Measurements from ENCODE around the gene POLR1E. TPM values are rescaled to one million over a fixed set of nuclear protein-coding genes. Genes with fewer than 3 reads are reported as not detected.
A peak's percentile ranks its signal among the peaks of the same experiment; 100 is the strongest.

Gene POLR1E
- total and polyA plus RNA-seq, 9 of the 15 experiments (the other 6 are each of a cell fraction or from before 2014, with no cell fraction given): 18.9 to 102 (median 74.4) TPM

- TF ChIP-seq POLR2B (IDR thresholded peaks at IDR 0.05; ENCODE audit: low read depth, partially characterized antibody) (peak; percentile 83), ZNF184 (CRISPR knock-in tag; IDR thresholded peaks at IDR 0.05) (no peak), JUN (IDR thresholded peaks at IDR 0.05; ENCODE audit: borderline replicate concordance, low read depth, low read length) (peak; percentile 82), JUN (CRISPR knock-in tag; IDR thresholded peaks at IDR 0.05; ENCODE audit: borderline replicate concordance) (0 out of 2 replicates have a peak, but pooled peaks have one; percentile 5), SMAD4 (CRISPR knock-in tag; conservative IDR thresholded peaks at IDR 0.05) (no peak; the same call in 1 of the 2 replicates), MAZ (CRISPR knock-in tag; conservative IDR thresholded peaks at IDR 0.05 in 1 of 2, IDR thresholded peaks at IDR 0.05 in 1 of 2) (peak in 1 of 2 experiments; percentile 4; a peak in 1 of 4 replicates), SIRT6 (IDR thresholded peaks at IDR 0.05; ENCODE audit: low read depth, low read length) (no peak), ZNF143 (CRISPR knock-in tag; IDR thresholded peaks at IDR 0.05) (no peak), ESRRA (IDR thresholded peaks at IDR 0.05; ENCODE audit: borderline replicate concordance, low read depth) (peak; percentile 84; the same call in 1 of the 2 replicates), NR4A1 (CRISPR knock-in tag; IDR thresholded peaks at IDR 0.05) (no peak), NR4A1 (tag; IDR thresholded peaks at IDR 0.05) (no peak), CCAR2 (IDR thresholded peaks at IDR 0.05; ENCODE audit: low read depth, low read length) (no peak), PCBP1 (IDR thresholded peaks at IDR 0.05; ENCODE audit: low read depth, low read length, poor library complexity, severe bottlenecking) (no peak), COPS2 (conservative IDR thresholded peaks at IDR 0.05) (no peak), CSDE1 (IDR thresholded peaks at IDR 0.05) (no peak), ZBTB12 (CRISPR knock-in tag; IDR thresholded peaks at IDR 0.05) (peak; percentile 86), POLR2AphosphoS2 (IDR thresholded peaks at IDR 0.05; ENCODE audit: low read length) (peak; percentile 65; the same call in 1 of the 2 replicates), TBL1XR1 (IDR thresholded peaks at IDR 0.05; ENCODE audit: low read length in 2 of 2) (peak in 1 of 2 experiments; percentile 29; a peak in 1 of 4 replicates), GABPA (tag; conservative IDR thresholded peaks at IDR 0.05; ENCODE audit: low read depth) (peak; percentile 97), HDAC8 (tag; IDR thresholded peaks at IDR 0.05) (no peak)
- TF ChIP-seq, protein P1, sequence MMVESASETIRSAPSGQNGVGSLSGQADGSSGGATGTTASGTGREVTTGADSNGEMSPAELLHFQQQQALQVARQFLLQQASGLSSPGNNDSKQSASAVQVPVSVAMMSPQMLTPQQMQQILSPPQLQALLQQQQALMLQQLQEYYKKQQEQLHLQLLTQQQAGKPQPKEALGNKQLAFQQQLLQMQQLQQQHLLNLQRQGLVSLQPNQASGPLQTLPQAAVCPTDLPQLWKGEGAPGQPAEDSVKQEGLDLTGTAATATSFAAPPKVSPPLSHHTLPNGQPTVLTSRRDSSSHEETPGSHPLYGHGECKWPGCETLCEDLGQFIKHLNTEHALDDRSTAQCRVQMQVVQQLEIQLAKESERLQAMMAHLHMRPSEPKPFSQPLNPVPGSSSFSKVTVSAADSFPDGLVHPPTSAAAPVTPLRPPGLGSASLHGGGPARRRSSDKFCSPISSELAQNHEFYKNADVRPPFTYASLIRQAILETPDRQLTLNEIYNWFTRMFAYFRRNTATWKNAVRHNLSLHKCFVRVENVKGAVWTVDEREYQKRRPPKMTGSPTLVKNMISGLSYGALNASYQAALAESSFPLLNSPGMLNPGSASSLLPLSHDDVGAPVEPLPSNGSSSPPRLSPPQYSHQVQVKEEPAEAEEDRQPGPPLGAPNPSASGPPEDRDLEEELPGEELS (CRISPR knock-in tag; IDR thresholded peaks at IDR 0.05; ENCODE audit: borderline replicate concordance): no peak
- TF ChIP-seq, protein P2, sequence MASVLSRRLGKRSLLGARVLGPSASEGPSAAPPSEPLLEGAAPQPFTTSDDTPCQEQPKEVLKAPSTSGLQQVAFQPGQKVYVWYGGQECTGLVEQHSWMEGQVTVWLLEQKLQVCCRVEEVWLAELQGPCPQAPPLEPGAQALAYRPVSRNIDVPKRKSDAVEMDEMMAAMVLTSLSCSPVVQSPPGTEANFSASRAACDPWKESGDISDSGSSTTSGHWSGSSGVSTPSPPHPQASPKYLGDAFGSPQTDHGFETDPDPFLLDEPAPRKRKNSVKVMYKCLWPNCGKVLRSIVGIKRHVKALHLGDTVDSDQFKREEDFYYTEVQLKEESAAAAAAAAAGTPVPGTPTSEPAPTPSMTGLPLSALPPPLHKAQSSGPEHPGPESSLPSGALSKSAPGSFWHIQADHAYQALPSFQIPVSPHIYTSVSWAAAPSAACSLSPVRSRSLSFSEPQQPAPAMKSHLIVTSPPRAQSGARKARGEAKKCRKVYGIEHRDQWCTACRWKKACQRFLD (CRISPR knock-in tag; IDR thresholded peaks at IDR 0.05): peak; percentile 84; the same call in 1 of the 2 replicates
These were observed 20.3 kb upstream of the POLR1E start, which contains the start of gene ZBTB5 (continued) for GRCh38 chr9:37465249-37466036.

All from K562 (cell line).